Endothelial cell of umbilical vein (primary cell): Measurements from ENCODE around the gene GULP1. TPM values are rescaled to one million over a fixed set of nuclear protein-coding genes. Genes with fewer than 3 reads are reported as not detected.

Experiments
- BruUV-seq: library from RNA; stranded (reverse); fragments of 400-500 nt; replicated peaks from 2 replicates; lab custom pipeline; 2021; lab: Mats Ljungman, UMichigan
- CTCF ChIA-PET: fragments of 300-600, 350-600 bp; sonication (Branson Sonifier 250); formaldehyde crosslinking; loops from one replicate; lab custom pipeline; 2021; ENCODE audit warnings: antibody characterized with exemption, inconsistent platforms; lab: Charles Lee
- POLR2A ChIA-PET: fragments of 300-600, 350-600 bp; sonication (Branson Sonifier 250); formaldehyde crosslinking; loops from one replicate; lab custom pipeline; 2021; ENCODE audit warnings: antibody characterized with exemption, inconsistent platforms; lab: Charles Lee
- DNase-seq: peaks from one replicate; pipeline ENCODE4 v3.0.0-alpha.2; 2011; ENCODE audit warnings: low read depth, low spot score
- FAIRE-seq: peaks from 2 replicates; lab custom pipeline; 2011; peaks lifted over from hg19 to GRCh38; lab: Jason Lieb, UNC
- H2AFZ ChIP-seq: 2 replicates; pipeline ENCODE4 v1.6.0; 2012; ENCODE audit warnings: low read depth, low read length, control low read depth, inconsistent platforms
- H3K27ac ChIP-seq: 2 replicates; pipeline ENCODE4 v1.5.1; 2011; ENCODE audit warnings: low read depth, mild to moderate bottlenecking, control low read depth, low read length, moderate library complexity; ENCODE audit not compliant: insufficient read depth
- H3K27me3 ChIP-seq, 2 experiments: 2 replicates each; pipeline versions ENCODE4 v1.6.0 to v1.6.1; 2011; ENCODE audit warnings: low read length in 2 of 2, mixed read lengths in 1 of 2; ENCODE audit not compliant: control insufficient read depth in 2 of 2, insufficient read depth in 2 of 2
- H3K36me3 ChIP-seq, 2 experiments: 2 replicates in 1 of 2; 3 replicates in 1 of 2; pipeline ENCODE4 v1.5.1; 2011; ENCODE audit warnings: low read length in 2 of 2, mild to moderate bottlenecking in 1 of 2, moderate library complexity in 1 of 2; ENCODE audit not compliant: control insufficient read depth in 2 of 2, insufficient read depth in 2 of 2; ENCODE audit errors: extremely low read depth in 1 of 2
- H3K4me1 ChIP-seq: 3 replicates; pipeline ENCODE4 v1.5.1; 2011; ENCODE audit warnings: mild to moderate bottlenecking, low read length; ENCODE audit not compliant: control insufficient read depth, insufficient read depth; ENCODE audit errors: extremely low read depth
- H3K4me2 ChIP-seq: 2 replicates; pipeline ENCODE4 v1.6.1; 2011; ENCODE audit warnings: low read length, control low read depth, mixed read lengths; ENCODE audit not compliant: insufficient read depth
- H3K4me3 ChIP-seq, 3 experiments: fragments of 200-600 bp in 1 of 3; sonication (generic), shearing (Covaris generic) in 1 of 3; replicated peaks in 1 of 3; 2 replicates each; pipeline ENCODE4 v1.5.1; 2011 to 2016; ENCODE audit warnings: control low read depth in 3 of 3, low read length in 3 of 3, mild to moderate bottlenecking in 2 of 3, inconsistent platforms in 1 of 3, low read depth in 1 of 3, moderate library complexity in 1 of 3; ENCODE audit not compliant: insufficient read depth in 1 of 3
- H3K79me2 ChIP-seq: 2 replicates; pipeline ENCODE4 v1.6.0; 2012; ENCODE audit warnings: low read length, inconsistent platforms; ENCODE audit not compliant: control insufficient read depth, insufficient read depth
- H3K9ac ChIP-seq: replicated peaks from 2 replicates; pipeline ENCODE3; 2011; ENCODE audit warnings: low read length, control low read depth; ENCODE audit not compliant: insufficient read depth; ENCODE audit errors: extremely low read depth
- H3K9me1 ChIP-seq: replicated peaks from 3 replicates; pipeline ENCODE4 v1.6.0; 2011; ENCODE audit warnings: mild to moderate bottlenecking, low read length; ENCODE audit not compliant: control insufficient read depth, insufficient read depth; ENCODE audit errors: extremely low read depth
- H3K9me3 ChIP-seq: replicated peaks from 2 replicates; pipeline ENCODE4 v1.5.1; 2012; ENCODE audit warnings: low read length, inconsistent platforms; ENCODE audit not compliant: control insufficient read depth, insufficient read depth
- H4K20me1 ChIP-seq: replicated peaks from 2 replicates; pipeline ENCODE3; 2011; ENCODE audit warnings: mild to moderate bottlenecking, low read length; ENCODE audit not compliant: control insufficient read depth, insufficient read depth; ENCODE audit errors: extremely low read depth
- EZH2 ChIP-seq: IDR thresholded peaks from 2 replicates; pipeline ENCODE4 v1.6.1; 2012; ENCODE audit warnings: borderline replicate concordance, low read depth, mild to moderate bottlenecking, moderate library complexity, low read length, inconsistent platforms; ENCODE audit not compliant: severe bottlenecking
- FOS ChIP-seq: IDR thresholded peaks from 2 replicates; pipeline ENCODE4 v1.6.1; 2011; ENCODE audit warnings: mild to moderate bottlenecking, low read length, moderate library complexity, borderline replicate concordance; ENCODE audit not compliant: insufficient read depth
- GATA2 ChIP-seq: IDR thresholded peaks from 2 replicates; pipeline ENCODE4 v1.7.0; 2011; ENCODE audit warnings: low read depth, mild to moderate bottlenecking, moderate library complexity, mixed read lengths, low read length; ENCODE audit not compliant: insufficient read length, insufficient read depth
- JUN ChIP-seq: IDR thresholded peaks from 2 replicates; pipeline ENCODE4 v1.6.1; 2011; ENCODE audit warnings: borderline replicate concordance, low read depth; ENCODE audit not compliant: insufficient read length, insufficient read depth
- POLR2A ChIP-seq: IDR thresholded peaks from 2 replicates; pipeline ENCODE4 v1.6.1; 2012; ENCODE audit warnings: low read depth, mild to moderate bottlenecking, control low read depth, low read length
- POLR2AphosphoS5 ChIP-seq: IDR thresholded peaks from 2 replicates; pipeline ENCODE4 v1.6.1; 2012; ENCODE audit warnings: low read depth, mild to moderate bottlenecking, control low read depth, low read length, moderate library complexity; ENCODE audit not compliant: insufficient read depth
- dilution Hi-C: fragments of 300-500 bp; cut with MboI; formaldehyde crosslinking; loops from one replicate; pipeline ENCODE4 v1.15.0; 2019; ENCODE audit warnings: low sequenced_read_pairs; ENCODE audit not compliant: extremely low pct_ligation_motif_present
- intact Hi-C: fragments of 100-400 bp; cut with micrococcal nuclease; formaldehyde crosslinking; loops from one replicate; pipeline ENCODE4 v1.10.0; 2022
- polyA plus RNA-seq, 4 experiments: library from polyadenylated mRNA; depleted of rRNA in 3 of 4; stranded (reverse) in 3 of 4; unstranded in 1 of 4; fragments of >200 nt; gene quantifications; 2 replicates each; pipeline versions ENCODE4 v1.2.1 to v1.2.3, GENCODE V29; 2011 to 2012; ENCODE audit warnings: missing spikeins in 1 of 4
- total RNA-seq: library from RNA; stranded (reverse); gene quantifications from 2 replicates; pipeline ENCODE4 v1.2.3, GENCODE V29; 2021
- TF ChIP-seq, protein P1 (sequence below): IDR thresholded peaks from 2 replicates; pipeline ENCODE4 v1.6.1; 2011; ENCODE audit not compliant: insufficient read depth, insufficient read length
- TF ChIP-seq, protein P2 (sequence below), 2 donors: IDR thresholded peaks; 1 replicate in 1 of 2; 2 replicates in 1 of 2; pipeline ENCODE4 v1.5.1; 2011; ENCODE audit warnings: low read length in 2 of 2, mild to moderate bottlenecking in 2 of 2, moderate library complexity in 2 of 2, control low read depth in 1 of 2, inconsistent platforms in 1 of 2, low read depth in 1 of 2; ENCODE audit not compliant: insufficient read depth in 1 of 2; ENCODE audit errors: extremely low read depth in 1 of 2

GULP1 gene
- total and polyA plus RNA-seq, 2 donors (not counting 3 experiments of a cell fraction or from before 2014, with no cell fraction given): 24.4 to 53.8 TPM

DNA sequence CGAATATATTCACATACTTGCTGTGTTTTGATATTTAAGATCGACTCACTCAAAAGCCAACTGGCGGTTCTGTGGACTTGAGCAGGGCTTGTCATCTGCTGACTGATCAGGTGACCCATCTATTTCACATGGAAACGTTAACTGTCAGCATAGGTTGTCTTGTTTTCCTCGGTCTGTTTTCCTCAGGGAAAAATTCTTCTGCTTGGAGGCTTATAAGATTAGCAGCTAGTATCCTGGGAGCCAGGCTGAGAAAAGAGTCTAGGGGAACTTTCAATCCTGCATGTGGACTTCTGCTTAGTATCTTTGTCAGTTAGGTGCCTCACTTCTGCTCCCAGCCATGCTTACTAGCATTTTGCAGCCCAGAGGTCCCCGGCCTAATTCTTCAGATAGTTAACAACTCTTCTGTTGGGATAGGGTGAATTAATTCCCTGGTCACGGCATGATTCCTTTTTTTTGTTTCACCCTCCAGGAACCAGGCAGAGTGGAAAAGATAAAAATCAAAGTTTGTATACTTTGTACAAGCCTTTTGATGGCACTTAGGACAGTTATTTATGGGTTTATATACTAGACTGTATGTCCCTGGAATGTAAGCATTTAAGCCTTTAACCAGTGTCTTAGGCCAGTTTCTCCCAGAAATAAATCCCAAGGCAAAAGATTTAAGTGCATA lies 226.0 kb downstream of the GULP1 start:
- TF ChIP-seq EZH2 (no peak), JUN (no peak), GATA2 (no peak), POLR2AphosphoS5 (no peak), FOS (no peak), POLR2A (no peak)
- TF ChIP-seq, protein P1, sequence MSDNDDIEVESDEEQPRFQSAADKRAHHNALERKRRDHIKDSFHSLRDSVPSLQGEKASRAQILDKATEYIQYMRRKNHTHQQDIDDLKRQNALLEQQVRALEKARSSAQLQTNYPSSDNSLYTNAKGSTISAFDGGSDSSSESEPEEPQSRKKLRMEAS: no peak
- TF ChIP-seq, protein P2, sequence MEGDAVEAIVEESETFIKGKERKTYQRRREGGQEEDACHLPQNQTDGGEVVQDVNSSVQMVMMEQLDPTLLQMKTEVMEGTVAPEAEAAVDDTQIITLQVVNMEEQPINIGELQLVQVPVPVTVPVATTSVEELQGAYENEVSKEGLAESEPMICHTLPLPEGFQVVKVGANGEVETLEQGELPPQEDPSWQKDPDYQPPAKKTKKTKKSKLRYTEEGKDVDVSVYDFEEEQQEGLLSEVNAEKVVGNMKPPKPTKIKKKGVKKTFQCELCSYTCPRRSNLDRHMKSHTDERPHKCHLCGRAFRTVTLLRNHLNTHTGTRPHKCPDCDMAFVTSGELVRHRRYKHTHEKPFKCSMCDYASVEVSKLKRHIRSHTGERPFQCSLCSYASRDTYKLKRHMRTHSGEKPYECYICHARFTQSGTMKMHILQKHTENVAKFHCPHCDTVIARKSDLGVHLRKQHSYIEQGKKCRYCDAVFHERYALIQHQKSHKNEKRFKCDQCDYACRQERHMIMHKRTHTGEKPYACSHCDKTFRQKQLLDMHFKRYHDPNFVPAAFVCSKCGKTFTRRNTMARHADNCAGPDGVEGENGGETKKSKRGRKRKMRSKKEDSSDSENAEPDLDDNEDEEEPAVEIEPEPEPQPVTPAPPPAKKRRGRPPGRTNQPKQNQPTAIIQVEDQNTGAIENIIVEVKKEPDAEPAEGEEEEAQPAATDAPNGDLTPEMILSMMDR (IDR thresholded peaks at IDR 0.05; ENCODE audit: extremely low read depth in 1 of 2, insufficient read depth in 1 of 2, low read depth in 1 of 2, low read length in 2 of 2): no peak
- Histone ChIP-seq H3K36me3 (no peaks in the 10 kb centered on the region), H3K4me1 (peaks cover 15% of the 10 kb centered on the region), H3K9ac (no peak overlapping the region), H4K20me1 (no peaks in the 10 kb centered on the region), H3K4me3 (no peak overlapping the region), H3K27me3 (no peaks in the 10 kb centered on the region), H2AFZ (no peak overlapping the region), H3K79me2 (no peaks in the 10 kb centered on the region), H3K9me3 (no peaks in the 10 kb centered on the region), H3K27ac (no peak overlapping the region), H3K4me2 (no peak overlapping the region), H3K9me1 (no peaks in the 10 kb centered on the region)
- no peak for FAIRE-seq
- ChIA-PET CTCF (interaction anchor here (1.2 kb wide), 1 partner anchor 770 kb away, joined by 3 read pairs; no protein-coding TSS in a partner anchor), POLR2A (no interaction called here)
- no peak for DNase-seq
- dilution Hi-C loops: no loop called here
- intact Hi-C loops: no loop called here
- BruUV-seq: no TSS peak
